Measurements from ENCODE around the gene LGALS9.
A peak's percentile ranks its signal among the peaks of the same experiment; 100 is the strongest.
"Not testable (repeated sequence)": the region's sequence is repeated elsewhere in the genome, so short reads cannot be mapped to it uniquely, and the experiment has no call there.

The LGALS9 gene

DNA sequence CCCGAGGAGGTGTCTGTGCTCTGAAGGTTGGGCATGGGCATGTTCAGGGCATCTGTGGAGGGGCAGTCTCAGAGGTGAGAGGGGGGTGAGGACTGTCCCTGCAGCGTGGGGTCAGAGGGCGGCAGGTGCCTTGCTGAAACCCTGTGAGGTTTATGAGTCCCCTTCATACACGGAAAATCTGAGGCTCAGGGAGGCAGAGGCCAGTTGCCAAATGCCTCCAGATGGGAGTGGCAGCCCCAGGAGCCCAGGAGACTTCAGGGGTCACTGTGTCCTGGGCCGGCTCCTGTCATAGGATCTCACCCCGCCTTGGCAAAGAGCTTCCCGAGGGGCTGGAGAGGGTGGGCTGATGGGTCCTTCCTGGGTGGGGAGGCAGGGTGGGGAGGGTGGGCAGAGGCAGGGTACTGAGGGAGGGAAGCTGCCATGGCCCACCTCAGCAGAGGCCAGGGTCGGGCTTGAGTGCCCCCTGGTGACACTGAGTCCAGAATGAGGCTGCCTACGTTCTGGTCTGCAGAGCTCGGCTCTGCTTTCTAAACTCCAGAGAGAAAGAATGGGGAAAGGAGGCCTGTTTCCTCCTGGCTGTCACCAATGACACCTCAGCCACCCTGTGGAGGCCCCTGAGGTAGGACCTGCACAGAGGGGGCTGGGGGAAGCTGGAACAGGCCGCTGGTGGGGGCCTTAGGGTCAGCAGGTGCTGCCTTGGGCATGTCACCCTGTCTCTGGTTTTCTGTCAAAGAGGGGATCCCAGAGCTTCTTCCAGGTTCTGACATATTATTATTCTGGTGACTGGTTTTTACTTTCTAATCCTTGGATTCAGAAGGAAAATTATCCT is 1.1 kb downstream of the LGALS9 start:
- DNase-seq (ENCODE audit: low read depth): no peak
- peaks cover 34% of the 10 kb centered on the region for H3K4me1 ChIP-seq (ENCODE audit: control insufficient read depth, insufficient read depth, low read length)
- H3K9ac ChIP-seq (ENCODE audit: low read length): no peak overlapping the region
- H3K36me3 ChIP-seq (ENCODE audit: control insufficient read depth, insufficient read depth, low read length, severe bottlenecking): no peaks in the 10 kb centered on the region
- H3K9me3 ChIP-seq (ENCODE audit: control insufficient read depth, low read length): no peaks in the 10 kb centered on the region
- H3K4me3 ChIP-seq (ENCODE audit: low read length): no peak overlapping the region
- H3K27me3 ChIP-seq (replicated peaks; ENCODE audit: control insufficient read depth, insufficient read depth, low read length): no peaks in the 10 kb centered on the region

DNA sequence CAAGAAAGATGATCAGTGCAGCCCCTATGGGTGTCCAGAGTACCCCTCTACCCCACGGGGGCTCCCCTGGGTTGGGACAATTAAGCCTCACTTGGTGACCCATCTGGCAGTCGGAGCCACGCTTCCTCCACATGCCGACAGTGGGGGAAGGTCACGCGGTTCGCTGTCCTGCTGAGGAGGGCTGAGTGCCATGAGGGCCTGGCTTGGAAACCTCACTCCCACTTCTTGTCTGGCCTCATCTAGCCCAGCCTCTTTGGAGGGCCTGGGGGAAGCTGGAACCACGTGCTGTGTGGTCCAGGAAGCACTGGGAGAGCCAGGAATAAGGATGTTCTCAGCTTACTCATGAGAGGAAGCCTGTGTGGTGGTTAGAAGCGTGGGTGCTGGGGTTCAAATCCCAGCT is 1.8 kb downstream of the LGALS9 start:
- not testable (repeated sequence) for H3K9me3 ChIP-seq (ENCODE audit: control insufficient read depth, low read length); H3K9ac ChIP-seq (ENCODE audit: low read length); DNase-seq (ENCODE audit: low read depth); H3K36me3 ChIP-seq (ENCODE audit: control insufficient read depth, insufficient read depth, low read length, severe bottlenecking); H3K27me3 ChIP-seq (replicated peaks; ENCODE audit: control insufficient read depth, insufficient read depth, low read length)
- Histone ChIP-seq H3K4me1 (ENCODE audit: control insufficient read depth, insufficient read depth, low read length) (peaks cover 34% of the 10 kb centered on the region), H3K4me3 (ENCODE audit: low read length) (peak overlapping the region; percentile 20)

DNA sequence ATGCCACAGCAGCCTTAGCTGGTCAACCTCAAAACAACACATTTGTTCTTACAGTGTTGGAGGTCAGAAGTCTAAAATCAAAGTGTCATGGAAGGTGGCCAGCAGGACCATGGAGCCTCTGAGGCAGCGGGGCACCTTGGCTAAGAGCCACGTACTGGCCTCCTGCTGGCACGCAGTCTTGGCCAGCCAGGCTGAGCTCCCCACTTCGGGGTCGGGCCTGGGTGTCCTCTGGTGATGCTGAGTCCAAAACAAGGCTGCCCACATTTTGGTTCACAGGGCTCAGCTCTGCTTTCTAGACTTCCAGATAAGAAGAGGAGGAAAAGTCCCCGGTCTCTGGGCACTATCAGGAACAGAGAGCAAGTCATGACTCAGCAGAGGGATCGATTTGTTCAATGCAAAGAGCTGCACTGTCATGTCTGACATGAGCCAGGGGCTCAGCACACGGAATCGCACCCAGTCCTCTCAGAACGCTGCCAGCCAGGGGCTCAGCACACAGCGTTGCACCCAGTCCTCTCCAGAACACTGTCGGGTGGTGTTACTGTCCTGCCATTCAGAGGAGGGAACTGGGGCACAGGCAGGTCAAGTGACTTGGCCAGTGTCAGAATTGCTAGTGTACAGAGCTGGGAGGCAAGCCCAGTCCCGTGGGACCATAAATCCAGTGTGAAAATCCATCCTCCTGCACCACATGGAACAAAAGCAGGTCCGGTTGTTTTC is 2.5 kb downstream of the LGALS9 start:
- H3K4me1 ChIP-seq (ENCODE audit: control insufficient read depth, insufficient read depth, low read length): peaks cover 34% of the 10 kb centered on the region
- peak overlapping the region; percentile 20 for H3K4me3 ChIP-seq (ENCODE audit: low read length)
- no peaks in the 10 kb centered on the region for H3K9me3 ChIP-seq (ENCODE audit: control insufficient read depth, low read length)
- peak overlapping the region; percentile 42 for H3K9ac ChIP-seq (ENCODE audit: low read length)
- no peak for DNase-seq (ENCODE audit: low read depth)
- H3K36me3 ChIP-seq (ENCODE audit: control insufficient read depth, insufficient read depth, low read length, severe bottlenecking): no peaks in the 10 kb centered on the region
- no peaks in the 10 kb centered on the region for H3K27me3 ChIP-seq (replicated peaks; ENCODE audit: control insufficient read depth, insufficient read depth, low read length)

DNA sequence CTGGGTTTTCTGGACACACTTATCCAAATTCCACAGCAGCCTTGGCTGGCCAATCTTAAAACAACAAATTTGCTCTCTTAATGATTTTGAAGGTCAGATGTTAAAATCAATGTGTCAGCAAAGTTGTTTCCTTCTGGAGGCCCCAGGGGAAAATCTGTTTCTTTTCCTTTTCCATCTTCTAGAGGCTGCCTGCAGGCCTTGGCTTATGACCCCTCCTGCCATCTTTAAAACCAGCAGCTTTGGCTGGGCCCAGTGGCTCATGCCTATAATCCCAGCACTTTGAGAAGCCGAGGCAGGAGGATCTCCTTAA is 3.0 kb downstream of the LGALS9 start:
- peaks cover 34% of the 10 kb centered on the region for H3K4me1 ChIP-seq (ENCODE audit: control insufficient read depth, insufficient read depth, low read length)
- H3K27me3 ChIP-seq (replicated peaks; ENCODE audit: control insufficient read depth, insufficient read depth, low read length): no peaks in the 10 kb centered on the region
- DNase-seq (ENCODE audit: low read depth): no peak
- no peaks in the 10 kb centered on the region for H3K9me3 ChIP-seq (ENCODE audit: control insufficient read depth, low read length)
- H3K4me3 ChIP-seq (ENCODE audit: low read length): no peak overlapping the region
- H3K36me3 ChIP-seq (ENCODE audit: control insufficient read depth, insufficient read depth, low read length, severe bottlenecking): no peaks in the 10 kb centered on the region
- no peak overlapping the region for H3K9ac ChIP-seq (ENCODE audit: low read length)

- Histone ChIP-seq H3K4me3 (ENCODE audit: low read length) (no peak overlapping the region), H3K36me3 (ENCODE audit: control insufficient read depth, insufficient read depth, low read length, severe bottlenecking) (no peaks in the 10 kb centered on the region), H3K4me1 (ENCODE audit: control insufficient read depth, insufficient read depth, low read length) (peaks cover 34% of the 10 kb centered on the region), H3K9me3 (ENCODE audit: control insufficient read depth, low read length) (no peaks in the 10 kb centered on the region), H3K9ac (ENCODE audit: low read length) (no peak overlapping the region), H3K27me3 (replicated peaks; ENCODE audit: control insufficient read depth, insufficient read depth, low read length) (no peaks in the 10 kb centered on the region)
- DNase-seq (ENCODE audit: low read depth): no peak
These were observed 3.8 kb downstream of the LGALS9 start for GRCh38 chr17:27634776-27635175.

DNA sequence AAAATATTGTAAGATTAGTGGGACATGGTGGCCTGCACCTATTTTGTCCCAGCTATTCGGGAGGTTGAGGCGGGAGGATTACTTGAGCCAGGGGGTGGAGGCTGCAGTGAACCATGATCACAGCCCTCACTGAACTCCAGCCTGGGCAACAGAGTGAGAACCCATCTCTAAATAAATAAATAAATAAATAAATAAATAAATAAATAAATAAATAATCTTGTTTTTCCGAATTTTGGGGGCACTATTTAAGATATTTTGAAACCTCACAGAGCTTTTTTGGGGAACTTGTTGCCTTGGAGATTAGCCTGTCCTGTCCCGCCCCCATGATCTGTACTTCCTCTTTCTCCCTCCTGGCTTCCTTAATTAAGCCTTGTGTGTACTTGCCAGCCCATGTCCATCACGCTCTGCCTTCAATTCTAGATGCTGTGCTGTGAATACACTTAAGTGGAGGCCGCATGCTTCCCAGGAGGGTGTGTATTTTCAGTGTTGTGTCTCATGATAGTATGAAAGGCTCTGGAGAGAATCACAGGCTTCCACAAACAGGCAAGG is 4.4 kb downstream of the LGALS9 start:
- no peak for DNase-seq (ENCODE audit: low read depth)
- no peak overlapping the region for H3K9ac ChIP-seq (ENCODE audit: low read length)
- H3K4me1 ChIP-seq (ENCODE audit: control insufficient read depth, insufficient read depth, low read length): peaks cover 34% of the 10 kb centered on the region
- no peaks in the 10 kb centered on the region for H3K36me3 ChIP-seq (ENCODE audit: control insufficient read depth, insufficient read depth, low read length, severe bottlenecking)
- no peaks in the 10 kb centered on the region for H3K9me3 ChIP-seq (ENCODE audit: control insufficient read depth, low read length)
- no peak overlapping the region for H3K4me3 ChIP-seq (ENCODE audit: low read length)
- H3K27me3 ChIP-seq (replicated peaks; ENCODE audit: control insufficient read depth, insufficient read depth, low read length): no peaks in the 10 kb centered on the region

- H3K4me1 ChIP-seq (ENCODE audit: control insufficient read depth, insufficient read depth, low read length): peaks cover 29% of the 10 kb centered on the region
- DNase-seq (ENCODE audit: low read depth); H3K36me3 ChIP-seq (ENCODE audit: control insufficient read depth, insufficient read depth, low read length, severe bottlenecking); H3K9me3 ChIP-seq (ENCODE audit: control insufficient read depth, low read length); H3K4me3 ChIP-seq (ENCODE audit: low read length); H3K9ac ChIP-seq (ENCODE audit: low read length); H3K27me3 ChIP-seq (replicated peaks; ENCODE audit: control insufficient read depth, insufficient read depth, low read length): not testable (repeated sequence)
These were observed 5.1 kb downstream of the LGALS9 start for GRCh38 chr17:27636005-27636520.

GRCh38 chr17:27637818-27638217 is 6.8 kb downstream of the LGALS9 start:
- not testable (repeated sequence) for H3K27me3 ChIP-seq (replicated peaks; ENCODE audit: control insufficient read depth, insufficient read depth, low read length); H3K9me3 ChIP-seq (ENCODE audit: control insufficient read depth, low read length); H3K9ac ChIP-seq (ENCODE audit: low read length); H3K4me3 ChIP-seq (ENCODE audit: low read length); H3K36me3 ChIP-seq (ENCODE audit: control insufficient read depth, insufficient read depth, low read length, severe bottlenecking); DNase-seq (ENCODE audit: low read depth)
- H3K4me1 ChIP-seq (ENCODE audit: control insufficient read depth, insufficient read depth, low read length): peaks cover 17% of the 10 kb centered on the region

- not testable (repeated sequence) for H3K9ac ChIP-seq (ENCODE audit: low read length); H3K36me3 ChIP-seq (ENCODE audit: control insufficient read depth, insufficient read depth, low read length, severe bottlenecking); H3K4me3 ChIP-seq (ENCODE audit: low read length); H3K27me3 ChIP-seq (replicated peaks; ENCODE audit: control insufficient read depth, insufficient read depth, low read length); H3K9me3 ChIP-seq (ENCODE audit: control insufficient read depth, low read length); DNase-seq (ENCODE audit: low read depth)
- peaks cover 10% of the 10 kb centered on the region for H3K4me1 ChIP-seq (ENCODE audit: control insufficient read depth, insufficient read depth, low read length)
These were observed 7.5 kb downstream of the LGALS9 start for GRCh38 chr17:27638415-27638914.

DNA sequence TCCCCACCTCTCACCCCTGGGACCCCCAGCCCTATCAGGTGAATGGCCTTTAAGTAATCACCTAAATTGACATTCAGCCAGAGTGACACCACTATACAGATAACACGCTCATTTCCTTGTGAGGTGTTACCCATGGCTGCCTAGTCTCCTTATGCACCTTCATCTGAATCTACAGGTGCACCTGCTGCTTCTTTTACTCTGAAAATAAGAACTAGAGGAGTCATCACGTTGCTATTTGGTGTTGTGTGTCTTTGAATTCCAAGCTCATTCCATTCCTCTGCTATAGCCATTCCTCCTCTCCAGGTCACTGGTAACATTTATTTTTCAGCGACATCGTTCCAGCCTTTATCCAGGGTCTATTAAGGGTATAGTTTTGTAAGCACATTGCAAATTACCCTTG is 9.8 kb downstream of the LGALS9 start:
- Histone ChIP-seq H3K4me1 (ENCODE audit: control insufficient read depth, insufficient read depth, low read length) (peaks cover 11% of the 10 kb centered on the region), H3K9me3 (ENCODE audit: control insufficient read depth, low read length) (no peaks in the 10 kb centered on the region), H3K4me3 (ENCODE audit: low read length) (no peak overlapping the region), H3K27me3 (replicated peaks; ENCODE audit: control insufficient read depth, insufficient read depth, low read length) (no peaks in the 10 kb centered on the region), H3K36me3 (ENCODE audit: control insufficient read depth, insufficient read depth, low read length, severe bottlenecking) (no peaks in the 10 kb centered on the region), H3K9ac (ENCODE audit: low read length) (no peak overlapping the region)
- no peak for DNase-seq (ENCODE audit: low read depth)

DNA sequence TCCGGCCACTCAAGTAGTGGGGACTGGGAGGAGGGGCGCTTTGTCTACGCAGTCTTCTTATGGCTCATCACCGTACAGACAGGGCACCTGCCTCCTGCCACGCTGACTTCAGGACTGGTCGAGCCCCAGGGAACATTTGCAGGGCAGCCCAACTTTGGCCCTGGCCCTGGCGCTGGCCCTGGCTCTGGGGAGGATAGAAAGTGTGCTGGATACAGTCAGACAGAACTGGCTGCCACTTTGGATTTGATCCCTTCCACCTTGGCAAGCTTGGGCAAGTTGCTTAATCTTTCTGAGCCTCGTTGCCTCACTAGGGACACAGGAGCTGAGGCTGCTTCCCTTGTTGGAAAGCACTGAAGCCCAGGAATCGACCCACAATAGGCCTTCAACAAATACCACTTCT is 13.6 kb downstream of the LGALS9 start:
- peaks cover 11% of the 10 kb centered on the region for H3K4me1 ChIP-seq (ENCODE audit: control insufficient read depth, insufficient read depth, low read length)
- no peaks in the 10 kb centered on the region for H3K9me3 ChIP-seq (ENCODE audit: control insufficient read depth, low read length)
- H3K4me3 ChIP-seq (ENCODE audit: low read length): no peak overlapping the region
- DNase-seq (ENCODE audit: low read depth): no peak
- H3K36me3 ChIP-seq (ENCODE audit: control insufficient read depth, insufficient read depth, low read length, severe bottlenecking): no peaks in the 10 kb centered on the region
- H3K27me3 ChIP-seq (replicated peaks; ENCODE audit: control insufficient read depth, insufficient read depth, low read length): peaks cover 11% of the 10 kb centered on the region
- no peak overlapping the region for H3K9ac ChIP-seq (ENCODE audit: low read length)

Measured in adipocyte (in vitro differentiated cells).